ENCODE data around the gene MEF2A. TPM values are rescaled to one million over a fixed set of nuclear protein-coding genes. Genes with fewer than 3 reads are reported as not detected.
"Not testable (repeated sequence)": the region's sequence is repeated elsewhere in the genome, so short reads cannot be mapped to it uniquely, and the experiment has no call there.

Gene MEF2A
- 49.6 and 76.3 TPM in 2 replicates for total RNA-seq (2014; rRNA removed; shearing (Covaris generic))

DNA sequence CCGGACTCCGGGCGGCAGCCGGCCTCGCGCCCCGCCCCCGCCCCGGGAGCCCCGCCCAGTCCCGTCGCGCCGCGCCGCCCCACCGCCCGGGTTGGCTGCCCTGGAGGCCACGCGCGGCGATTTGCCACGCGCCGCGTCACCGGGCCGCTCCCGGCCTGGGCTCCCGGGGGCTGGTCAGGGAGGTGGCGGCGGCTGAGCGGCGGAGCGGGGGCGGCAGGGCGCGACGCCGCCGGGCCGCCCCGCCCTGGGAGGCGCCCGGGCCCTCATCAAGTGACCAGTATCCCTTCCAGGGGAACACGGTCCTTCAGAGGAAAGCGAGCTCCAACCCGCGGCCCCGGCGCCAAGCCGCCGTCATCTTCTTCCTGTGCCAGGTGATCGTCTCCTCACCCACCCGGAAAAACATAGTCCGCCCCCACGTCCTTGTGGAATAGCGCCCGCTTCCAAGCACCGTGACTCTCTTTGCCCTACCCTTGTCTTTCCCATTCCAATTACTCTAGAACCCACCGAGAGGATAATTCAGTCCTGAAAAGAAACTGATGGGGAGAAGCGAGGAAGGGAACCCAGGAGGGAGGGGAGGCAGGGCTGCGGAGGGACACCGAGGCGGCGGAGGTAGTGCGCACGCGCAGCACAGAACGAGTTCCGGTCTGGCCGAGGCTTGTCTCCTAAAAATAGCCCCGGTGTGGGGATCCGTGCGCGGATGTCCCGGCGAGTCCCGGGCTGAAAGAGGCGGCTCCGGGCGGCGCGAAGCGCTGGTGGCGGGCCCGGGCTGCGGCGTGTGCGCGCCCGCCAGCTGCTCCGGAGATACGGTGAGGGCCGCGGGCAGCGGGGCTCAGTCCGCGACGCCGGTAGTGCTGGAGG is at the start of gene MEF2A:
Gene MEF2A, plus strand, starts transcription at position 686 of the 858 bp plus-strand sequence. CDS start 67,136 bp downstream, outside the sequence.
- peak; percentile 84 for DNase-seq (ENCODE audit: low spot score)

DNA sequence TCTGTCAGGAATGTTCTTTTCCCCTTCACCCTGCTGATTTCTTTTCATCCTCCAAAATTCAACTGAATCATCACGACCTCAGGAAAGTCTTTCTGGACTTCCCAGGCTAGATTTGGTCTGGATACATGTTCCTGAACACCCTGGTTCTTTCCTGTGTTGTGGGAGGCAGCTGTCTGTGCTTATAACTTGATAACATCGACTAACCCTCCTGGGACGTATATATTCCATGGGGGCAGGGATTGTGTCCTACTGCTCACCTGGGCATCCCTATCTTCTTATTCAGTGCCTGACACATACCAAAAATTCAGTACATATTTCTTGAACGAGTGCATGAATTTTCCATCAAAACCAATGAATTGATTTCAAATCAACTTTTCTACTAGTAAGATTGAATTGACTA is 47.6 kb upstream of the MEF2A start:
- no peak for DNase-seq (ENCODE audit: low spot score)

DNA sequence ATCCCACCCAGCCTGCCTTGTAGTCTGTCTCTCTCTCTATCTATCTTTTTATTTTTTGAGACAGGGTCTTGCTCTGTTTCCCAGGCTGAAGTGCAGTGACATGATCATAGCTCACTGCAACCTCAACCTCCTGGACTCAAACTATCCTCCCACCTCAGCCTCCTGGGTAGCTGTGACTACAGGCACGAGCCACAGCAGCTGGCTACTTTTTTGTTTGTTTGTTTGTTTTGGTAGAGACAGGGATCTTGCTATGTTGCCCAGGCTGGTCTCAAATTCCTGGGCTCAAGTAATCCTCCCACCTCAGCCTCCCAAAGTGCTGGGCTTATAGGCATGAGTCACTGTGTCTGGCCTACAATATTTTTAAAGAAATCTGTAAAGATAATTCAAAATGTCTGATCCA is 46.4 kb upstream of the MEF2A start:
- not testable (repeated sequence) for DNase-seq (ENCODE audit: low spot score)

DNA sequence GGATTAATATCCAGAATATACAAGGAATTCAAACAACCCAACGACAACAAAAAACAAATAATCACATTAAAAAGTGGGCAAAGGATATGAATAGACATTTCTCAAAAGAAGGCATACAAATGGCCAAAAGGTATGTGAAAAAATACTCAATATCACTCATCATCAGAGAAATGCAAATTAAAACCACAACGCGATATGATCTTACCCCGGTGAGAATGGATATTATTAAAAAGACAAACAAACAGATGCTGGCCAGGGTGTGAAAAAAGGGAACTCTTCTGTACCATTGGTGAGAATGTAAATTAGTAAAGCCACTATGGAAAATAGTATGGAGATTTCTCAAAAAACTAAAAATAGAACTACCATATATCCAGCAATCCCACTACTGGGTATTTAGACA is 43.5 kb upstream of the MEF2A start:
- DNase-seq (ENCODE audit: low spot score) = no peak

DNA sequence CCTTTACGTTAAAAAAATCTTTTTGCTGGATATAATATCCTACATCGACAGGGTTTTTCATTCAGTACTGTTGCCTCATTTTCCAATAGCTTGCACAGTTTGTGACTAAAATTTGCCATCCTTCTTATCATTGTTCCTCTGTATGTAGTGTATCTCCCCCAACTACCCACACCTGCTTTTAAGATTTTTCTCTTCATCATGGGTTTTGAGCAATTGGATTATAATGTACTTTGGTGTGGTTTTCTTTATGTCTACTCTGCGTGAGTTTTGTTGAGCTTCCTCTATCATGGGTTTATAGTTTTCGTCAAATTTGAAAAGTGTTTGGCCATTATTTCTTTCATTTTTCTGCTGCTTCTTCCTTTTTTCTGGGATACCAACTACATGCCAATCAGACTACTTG is 39.6 kb upstream of the MEF2A start:
- no peak for DNase-seq (ENCODE audit: low spot score)

DNA sequence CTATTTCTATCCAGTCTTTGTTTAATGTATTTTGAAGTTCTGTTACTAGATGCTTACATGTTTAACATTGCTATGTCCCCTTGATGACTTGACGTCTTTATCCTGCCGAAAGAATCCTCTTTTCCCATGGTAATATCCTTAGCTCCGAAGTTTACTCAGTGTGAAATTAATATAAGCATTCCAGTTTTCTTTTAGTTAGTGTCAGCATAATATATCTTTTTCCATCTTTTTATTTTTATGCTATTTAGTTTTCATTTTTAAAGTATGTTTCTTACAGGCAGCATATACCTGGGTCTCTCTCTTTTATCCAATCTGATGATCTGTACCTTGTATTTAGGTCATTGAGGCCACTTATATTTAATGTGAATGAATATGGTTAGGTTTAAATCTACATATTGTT is 39.1 kb upstream of the MEF2A start:
- no peak for DNase-seq (ENCODE audit: low spot score)

DNA sequence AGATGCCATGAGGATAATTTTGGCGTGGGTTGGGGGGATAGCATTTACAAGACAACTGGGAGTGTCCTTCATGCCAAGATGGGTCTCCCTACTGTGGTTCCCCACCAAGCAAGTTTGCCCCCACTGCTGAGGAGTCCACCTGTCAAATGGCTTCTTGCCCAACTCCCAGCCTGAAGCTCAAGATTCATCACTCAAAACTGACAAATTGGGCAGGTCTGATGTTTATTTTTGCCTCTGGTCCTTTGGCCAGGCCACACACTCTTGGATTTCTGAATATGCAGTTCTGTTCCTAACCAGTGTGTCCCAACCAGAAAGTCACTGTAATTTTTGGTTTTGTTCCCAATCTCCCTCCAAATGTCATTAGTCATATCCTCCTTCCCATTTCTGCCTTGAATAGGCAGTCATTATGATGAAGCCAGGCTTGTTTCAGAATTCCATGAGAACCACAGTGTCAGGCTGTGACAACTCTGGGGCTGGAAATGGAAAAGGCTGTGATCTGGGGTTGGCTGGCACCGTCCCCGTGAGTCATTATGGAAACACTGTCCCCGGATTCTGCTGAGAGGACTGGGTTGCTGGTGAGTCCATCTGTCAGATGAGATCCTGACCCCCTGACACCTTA is 29.3 kb upstream of the MEF2A start:
- peak; percentile 89 for DNase-seq (ENCODE audit: low spot score)

DNA sequence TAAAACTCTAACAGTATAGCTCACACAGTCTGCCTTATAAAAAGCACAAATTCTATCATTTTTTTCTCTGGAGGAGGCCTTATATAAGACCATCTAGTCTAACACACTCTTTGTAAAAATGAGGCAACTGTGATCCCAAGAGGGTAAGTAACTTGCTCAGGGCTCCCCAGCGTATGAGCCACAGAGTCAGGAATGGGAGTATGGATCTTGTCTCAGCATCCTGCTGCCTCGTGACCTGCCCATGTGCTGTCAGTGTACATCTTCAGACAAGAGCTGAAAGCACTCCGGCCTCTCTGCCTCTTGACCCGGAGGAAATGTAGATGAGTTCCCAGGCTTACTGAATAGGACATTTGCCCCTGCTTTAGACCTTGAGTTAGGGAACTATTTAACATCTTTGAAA is 28.4 kb upstream of the MEF2A start:
- no peak for DNase-seq (ENCODE audit: low spot score)

DNA sequence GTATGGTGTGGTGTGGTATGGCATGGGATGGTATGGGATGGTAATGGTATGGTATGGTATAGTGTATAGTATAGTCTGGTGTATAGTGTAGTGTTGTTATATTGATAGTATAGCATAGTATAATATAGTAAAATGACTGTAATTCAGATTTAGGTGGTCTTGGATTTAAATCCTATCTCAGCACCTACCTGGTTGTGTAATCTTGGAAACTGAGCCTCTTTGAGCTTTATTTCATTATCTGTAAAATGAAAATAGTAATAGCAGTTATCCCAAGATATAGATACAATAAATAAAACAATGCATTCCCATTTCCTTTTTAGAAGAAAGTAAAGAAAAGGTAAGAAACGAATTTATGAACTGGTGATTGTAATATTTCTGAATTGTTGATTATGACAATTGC is 27.5 kb upstream of the MEF2A start:
- DNase-seq (ENCODE audit: low spot score) = no peak

DNA sequence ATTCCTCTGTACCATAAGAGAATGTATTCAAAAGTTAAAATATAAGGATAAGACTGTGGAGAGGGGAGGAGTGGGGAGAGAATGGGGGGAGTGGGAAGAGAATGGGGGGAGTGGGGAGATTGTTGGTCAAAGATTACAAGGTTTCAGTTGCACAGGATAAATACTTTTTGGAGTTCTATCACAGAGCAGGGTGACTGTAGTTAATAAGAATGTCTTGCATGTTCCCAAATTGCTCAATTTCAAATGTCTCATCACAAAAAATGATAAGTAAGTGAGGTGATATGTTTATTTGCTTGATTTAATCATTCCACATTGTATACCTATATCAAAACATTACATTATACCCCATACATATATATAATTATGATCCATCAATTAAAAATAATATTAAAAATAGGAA is 23.0 kb upstream of the MEF2A start:
- no peak for DNase-seq (ENCODE audit: low spot score)

DNA sequence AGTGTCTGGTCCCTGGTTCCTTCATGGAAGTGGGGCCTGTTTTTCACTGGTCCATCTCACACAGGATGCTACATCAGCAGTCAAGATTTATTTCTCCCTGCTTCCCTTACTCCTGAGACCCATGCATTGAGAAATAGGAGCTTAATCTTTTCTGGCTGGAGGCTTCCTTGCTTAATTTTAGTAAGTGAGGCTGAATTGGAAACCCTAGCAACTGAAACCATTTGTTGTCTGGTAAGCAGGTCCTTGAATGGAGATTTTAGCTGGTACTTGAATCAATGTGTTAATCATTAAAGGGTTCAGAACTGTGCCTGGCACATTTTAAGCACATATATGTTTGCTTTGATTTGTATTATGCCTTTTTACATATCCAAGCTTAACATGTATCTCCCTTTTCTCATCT is 20.2 kb upstream of the MEF2A start:
- DNase-seq (ENCODE audit: low spot score) = no peak

DNA sequence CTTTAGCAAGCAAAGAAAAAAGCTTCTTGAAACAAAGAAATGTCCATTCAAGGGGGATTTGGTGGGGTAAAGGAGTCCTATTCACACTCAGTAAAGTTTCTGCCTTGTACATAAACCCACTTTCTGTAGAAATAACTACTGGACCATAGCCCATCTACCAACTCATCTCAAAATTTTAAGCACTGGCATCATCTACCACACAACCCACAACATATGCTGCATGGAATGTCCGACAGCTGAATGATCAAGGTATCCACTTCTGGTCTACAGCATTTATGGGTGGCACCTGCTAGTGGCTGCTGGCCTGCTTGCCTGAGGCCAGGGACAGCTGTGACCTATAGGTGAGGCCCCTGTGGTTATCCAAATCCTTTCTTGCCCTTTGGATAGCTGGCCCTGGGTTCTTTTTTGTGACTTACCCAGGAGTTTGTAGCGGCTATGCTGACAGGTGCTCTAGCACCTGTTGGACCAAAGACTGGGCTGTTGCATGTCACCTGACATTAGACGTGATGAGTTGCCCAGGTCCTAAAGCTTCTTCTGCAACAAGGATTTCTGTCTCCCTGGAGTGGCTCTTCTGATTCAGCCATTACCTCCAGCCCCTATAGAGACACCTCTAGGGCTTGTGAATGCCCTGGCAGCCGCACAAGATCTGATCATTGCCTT is 19.2 kb upstream of the MEF2A start:
- DNase-seq (ENCODE audit: low spot score) = no peak

DNA sequence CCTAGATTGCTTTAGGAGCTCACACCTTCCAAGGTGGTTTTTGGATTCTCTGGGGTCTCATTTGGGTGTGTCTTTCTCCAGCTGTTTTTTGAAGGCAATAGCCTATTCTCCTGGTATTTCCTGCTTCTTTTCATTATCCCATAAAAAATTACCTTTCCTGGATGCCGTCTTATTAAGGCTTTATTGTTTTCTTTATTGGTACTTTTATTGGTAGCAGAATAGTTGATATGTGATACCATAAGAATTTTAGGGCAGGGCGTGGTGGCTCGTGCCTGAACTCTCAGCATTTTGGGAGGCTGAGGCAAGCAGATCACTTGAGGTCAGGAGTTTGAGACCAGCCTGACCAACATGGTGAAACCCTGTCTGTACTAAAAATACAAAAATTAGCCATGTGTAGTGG is 18.3 kb upstream of the MEF2A start:
- DNase-seq (ENCODE audit: low spot score) = no peak

DNA sequence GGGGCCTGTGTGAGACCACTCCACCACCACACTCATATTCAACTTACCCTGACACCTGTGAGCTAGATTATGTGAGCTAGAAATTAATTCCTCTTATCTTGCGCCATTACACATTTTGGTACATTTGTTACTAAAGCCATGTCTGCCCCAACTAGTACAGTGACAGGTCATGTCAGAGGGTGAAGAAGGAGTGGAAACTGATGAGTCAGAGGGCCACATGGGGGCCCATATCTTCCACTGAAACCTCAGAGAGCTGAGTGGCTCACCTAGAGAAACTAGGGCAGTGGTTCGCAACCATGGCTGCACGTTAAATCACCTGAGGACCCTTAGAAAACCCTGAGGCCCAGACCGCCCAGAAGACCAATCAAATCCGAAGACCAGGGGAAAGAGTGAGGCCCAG is 15.7 kb upstream of the MEF2A start:
- DNase-seq (ENCODE audit: low spot score) = no peak

DNA sequence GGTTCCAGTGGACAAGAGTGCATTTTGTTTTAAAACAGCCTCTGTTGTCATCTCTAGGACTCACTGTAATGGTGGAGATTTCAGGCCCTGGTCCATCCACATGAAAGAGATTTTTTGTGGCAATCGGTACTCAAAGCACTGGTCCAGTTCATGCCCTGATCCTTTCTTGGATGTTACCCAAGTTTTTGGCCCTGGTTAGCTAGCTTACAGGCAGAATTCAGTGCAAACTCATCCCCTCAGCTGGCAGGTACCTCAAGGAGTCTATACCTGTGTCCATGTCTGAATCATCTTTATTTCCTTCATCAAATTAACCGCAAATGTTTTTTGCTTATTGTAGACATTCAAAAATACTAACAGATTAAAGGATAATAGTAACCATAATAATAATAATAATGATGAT is 13.7 kb upstream of the MEF2A start:
- DNase-seq (ENCODE audit: low spot score) = no peak

DNA sequence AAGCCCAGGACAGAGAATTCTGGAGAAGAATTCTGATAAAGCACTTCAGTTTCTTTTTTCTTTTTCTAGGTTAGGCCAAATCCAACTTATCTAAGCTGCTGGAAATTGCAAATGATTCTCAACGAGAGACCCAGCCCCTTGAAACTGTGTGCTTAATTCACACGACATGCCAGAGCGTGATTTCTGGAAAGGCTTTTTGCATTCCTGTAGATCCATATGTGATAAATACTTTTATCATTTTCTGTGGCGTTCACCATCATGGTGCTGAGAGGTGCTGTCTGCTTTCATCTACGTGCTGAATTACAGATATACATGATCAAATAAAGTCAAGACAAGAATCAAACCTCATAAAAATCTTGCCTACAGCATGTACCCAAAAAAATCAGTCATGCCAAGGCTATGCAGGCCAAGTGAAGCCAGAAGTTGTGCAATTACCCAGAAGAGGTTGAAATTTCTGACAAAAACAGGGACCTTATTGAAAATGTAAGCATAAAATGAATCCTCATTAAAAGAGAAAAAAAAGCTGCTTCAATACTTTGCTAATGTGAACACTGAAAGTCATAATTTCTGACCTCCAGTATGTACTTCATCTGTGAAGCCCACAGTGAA is 10.8 kb upstream of the MEF2A start:
- no peak for DNase-seq (ENCODE audit: low spot score)

DNA sequence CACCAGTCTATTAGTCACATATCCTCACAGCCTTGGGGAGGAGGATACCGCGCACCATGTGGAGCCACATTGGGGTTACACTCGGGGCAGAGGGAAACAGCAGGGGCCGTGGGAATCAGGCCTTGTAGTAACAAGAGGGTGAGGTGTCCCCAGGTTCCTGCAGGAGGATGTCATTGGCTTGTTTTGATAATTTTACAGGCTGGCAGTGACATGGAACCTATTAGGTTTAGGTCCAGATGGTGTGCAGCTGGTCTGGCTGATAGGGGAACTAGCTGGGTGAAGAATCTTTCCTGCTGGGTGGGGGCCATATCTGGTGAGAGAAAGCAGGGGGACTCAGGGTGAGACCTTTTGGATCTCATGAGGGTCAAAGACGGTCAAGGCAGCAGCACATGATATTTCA is 9.8 kb upstream of the MEF2A start:
- DNase-seq (ENCODE audit: low spot score) = no peak

DNA sequence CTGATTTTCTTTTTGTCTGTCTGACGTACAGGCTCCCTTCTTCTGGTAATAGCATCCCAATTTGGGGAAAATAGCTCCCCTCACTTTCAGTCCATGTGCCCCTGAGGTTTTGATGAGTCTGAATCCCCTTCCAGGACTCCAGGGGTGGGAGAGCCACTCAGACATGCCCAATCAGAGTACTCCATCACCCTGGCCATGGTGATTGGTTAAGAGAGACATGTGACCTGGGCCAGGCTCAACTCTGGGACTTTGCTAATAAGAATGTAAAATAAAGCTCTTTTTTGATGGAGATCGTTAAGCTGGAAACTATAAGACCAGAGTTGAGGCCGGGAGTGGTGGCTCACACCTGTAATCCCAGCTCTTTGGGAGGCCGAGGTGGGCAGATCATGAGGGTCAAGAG is 9.2 kb upstream of the MEF2A start:
- DNase-seq (ENCODE audit: low spot score) = no peak

DNA sequence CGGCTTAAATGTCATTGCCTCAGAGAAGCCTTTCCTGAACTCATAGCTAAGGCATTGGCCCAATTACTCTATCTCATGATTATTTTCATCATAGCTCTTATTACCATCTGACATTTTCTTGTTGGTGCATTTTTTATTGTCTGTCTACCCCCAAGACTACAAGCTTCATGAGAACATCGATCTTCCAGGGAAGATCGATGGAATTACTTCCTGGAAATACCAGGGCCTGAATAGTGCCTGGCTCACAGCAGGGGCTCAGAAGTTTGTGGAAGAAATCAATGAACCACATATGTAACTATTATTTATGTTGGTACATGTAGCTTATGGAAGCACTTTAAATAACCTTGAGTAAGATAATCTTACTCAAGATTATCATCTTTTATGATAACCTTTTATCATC is 7.7 kb upstream of the MEF2A start:
- no peak for DNase-seq (ENCODE audit: low spot score)

DNA sequence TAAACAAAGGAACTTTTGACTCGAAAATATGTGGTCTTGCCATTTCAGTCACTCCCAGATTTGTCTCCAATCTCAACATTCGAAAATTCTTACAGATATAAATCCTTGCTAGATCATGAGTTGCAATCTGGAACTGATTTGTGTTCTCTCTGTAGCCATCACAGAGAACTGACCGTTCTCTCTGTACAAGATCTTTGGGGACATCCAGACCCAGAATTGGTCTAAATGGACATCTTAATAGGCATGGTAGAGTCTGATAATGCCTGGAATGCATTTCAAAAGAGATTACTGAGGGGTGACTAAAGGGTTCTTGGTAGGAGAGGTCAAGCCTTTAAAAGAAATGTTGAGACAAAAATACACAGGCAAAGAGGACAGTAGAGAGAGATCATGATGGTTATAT is 7.2 kb upstream of the MEF2A start:
- no peak for DNase-seq (ENCODE audit: low spot score)

DNA sequence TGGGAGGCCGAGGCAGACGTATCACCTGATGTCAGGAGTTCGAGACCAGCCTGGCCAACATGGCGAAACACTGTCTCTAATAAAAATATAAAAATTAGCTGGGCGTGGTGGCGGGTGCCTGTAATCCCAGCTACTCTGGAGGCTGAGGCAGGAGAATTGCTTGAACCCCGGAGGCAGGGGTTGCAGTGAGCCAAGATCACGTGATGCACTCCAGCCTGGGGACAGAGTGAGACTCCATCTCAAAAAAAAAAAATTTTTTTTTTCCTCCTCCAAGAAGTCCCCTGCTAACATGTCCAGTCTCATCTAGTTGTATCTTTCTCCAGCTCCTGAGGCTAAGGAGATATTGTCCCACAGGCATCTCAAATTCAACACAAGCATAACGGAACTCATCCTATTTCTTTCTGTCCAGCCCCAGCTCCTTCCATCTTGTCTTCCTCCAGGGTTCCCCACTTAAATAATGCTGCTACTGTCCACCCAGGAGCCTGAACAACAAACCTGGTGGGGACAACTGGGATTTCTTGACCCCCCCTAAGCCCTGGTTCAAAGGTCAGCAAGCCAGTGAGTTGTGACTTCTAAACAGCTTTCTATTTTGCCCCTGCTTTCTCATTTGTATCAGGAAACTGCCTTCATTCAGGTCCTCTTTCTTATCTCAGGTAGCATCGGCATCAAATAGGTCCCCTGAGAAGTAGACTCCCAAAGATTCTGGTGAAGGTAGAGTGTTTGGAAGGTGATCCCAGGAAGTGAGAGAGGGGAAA is 4.1 kb upstream of the MEF2A start:
- no peak for DNase-seq (ENCODE audit: low spot score)

DNA sequence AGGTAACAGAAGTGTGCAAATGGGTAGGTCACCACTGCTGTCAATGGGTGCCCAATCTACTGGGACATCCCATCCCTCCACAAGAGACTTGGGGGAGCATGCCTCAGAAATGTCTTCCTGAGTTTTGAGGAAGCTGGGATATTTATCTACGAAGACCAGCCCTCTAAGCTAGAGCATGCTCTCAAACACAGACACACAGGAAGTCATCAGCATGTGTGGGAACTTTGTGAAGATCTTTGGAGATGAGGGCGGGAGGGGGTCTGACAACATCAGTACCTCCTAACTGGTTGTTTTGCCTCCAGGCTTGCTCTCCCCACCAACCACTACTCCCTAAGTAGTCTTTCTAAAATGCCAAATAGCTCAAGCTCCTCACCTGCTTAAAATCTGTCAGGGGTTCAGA is 3.5 kb upstream of the MEF2A start:
- DNase-seq (ENCODE audit: low spot score) = no peak
